HepG2 (cell line): ENCODE data around the gene ITIH1. TPM values are rescaled to one million over a fixed set of nuclear protein-coding genes. Genes with fewer than 3 reads are reported as not detected.

Source experiments
- ARNTL ChIP-seq: sonication (generic); formaldehyde crosslinking; IDR thresholded peaks from 2 replicates; pipeline ENCODE4 v1.4.0; 2020; ENCODE audit warnings: mild to moderate bottlenecking, missing genetic modification reagents
- FOSL1 ChIP-seq: sonication (generic); formaldehyde crosslinking; IDR thresholded peaks from 2 replicates; pipeline ENCODE4 v1.9.0; 2021; ENCODE audit warnings: missing genetic modification reagents, borderline replicate concordance
- FOXP1 ChIP-seq, 2 experiments: fragments of 450-650 bp in 1 of 2; IDR thresholded peaks; 2 replicates each; pipeline ENCODE4 v1.6.1; 2017 to 2018; ENCODE audit warnings: antibody characterized with exemption in 1 of 2
- HDAC1 ChIP-seq: sonication (generic); formaldehyde crosslinking; IDR thresholded peaks from 2 replicates; pipeline ENCODE4 v1.5.1; 2020; ENCODE audit warnings: mild to moderate bottlenecking, missing genetic modification reagents
- ISL2 ChIP-seq: sonication (generic); formaldehyde crosslinking; IDR thresholded peaks from 2 replicates; pipeline ENCODE4 v1.5.0; 2020; ENCODE audit warnings: missing genetic modification reagents
- MED13 ChIP-seq: sonication (generic); formaldehyde crosslinking; IDR thresholded peaks from 2 replicates; pipeline ENCODE4 v1.5.0; 2020; ENCODE audit warnings: missing genetic modification reagents
- MLLT10 ChIP-seq: sonication (generic); formaldehyde crosslinking; IDR thresholded peaks from 2 replicates; pipeline ENCODE4 v1.4.0; 2020; ENCODE audit warnings: missing genetic modification reagents
- NFYB ChIP-seq: sonication (generic); formaldehyde crosslinking; IDR thresholded peaks from 2 replicates; pipeline ENCODE4 v1.4.0; 2020; ENCODE audit warnings: missing genetic modification reagents
- NRL ChIP-seq: sonication (generic); formaldehyde crosslinking; IDR thresholded peaks from 2 replicates; pipeline ENCODE4 v1.5.0; 2020; ENCODE audit warnings: missing genetic modification reagents, mild to moderate bottlenecking, moderate library complexity, borderline replicate concordance
- RARA ChIP-seq: IDR thresholded peaks from 2 replicates; pipeline ENCODE4 v1.6.1; 2016; ENCODE audit warnings: missing genetic modification reagents, missing compliant biosample characterization
- SP2 ChIP-seq: sonication (generic); formaldehyde crosslinking; IDR thresholded peaks from 2 replicates; pipeline ENCODE4 v1.5.1; 2020; ENCODE audit warnings: mild to moderate bottlenecking, missing genetic modification reagents
- TBX2 ChIP-seq: sonication (generic); formaldehyde crosslinking; IDR thresholded peaks from 2 replicates; pipeline ENCODE4 v1.5.0; 2020; ENCODE audit warnings: missing genetic modification reagents, mild to moderate bottlenecking, borderline replicate concordance
- ZMYM3 ChIP-seq: sonication (generic); formaldehyde crosslinking; IDR thresholded peaks from 2 replicates; pipeline ENCODE4 v1.5.1; 2020; ENCODE audit warnings: mild to moderate bottlenecking, missing genetic modification reagents
- ZNF234 ChIP-seq: sonication (generic); formaldehyde crosslinking; conservative IDR thresholded peaks from 2 replicates; pipeline ENCODE4 v1.5.1; 2020; ENCODE audit warnings: mild to moderate bottlenecking, missing genetic modification reagents
- ZNF33B ChIP-seq: sonication (generic); formaldehyde crosslinking; IDR thresholded peaks from 2 replicates; pipeline ENCODE4 v1.5.1; 2020; ENCODE audit warnings: mild to moderate bottlenecking, missing genetic modification reagents
- ZNF549 ChIP-seq: sonication (generic); formaldehyde crosslinking; IDR thresholded peaks from 2 replicates; pipeline ENCODE4 v1.5.0; 2020; ENCODE audit warnings: missing genetic modification reagents
- ZNF746 ChIP-seq: sonication (generic); formaldehyde crosslinking; IDR thresholded peaks from 2 replicates; pipeline ENCODE4 v1.8.0; 2022; ENCODE audit warnings: mild to moderate bottlenecking, missing genetic modification reagents
- ZNF841 ChIP-seq: sonication (generic); formaldehyde crosslinking; IDR thresholded peaks from 2 replicates; pipeline ENCODE4 v1.8.1; 2023; ENCODE audit warnings: missing genetic modification reagents, borderline replicate concordance
- polyA plus RNA-seq, 8 experiments: library from polyadenylated mRNA; depleted of rRNA in 3 of 8; stranded (reverse) in 7 of 8; unstranded in 1 of 8; fragments of >200 nt; fragmentation: Illumina TruSeq in 4 of 8; extraction: Trizol in 4 of 8; gene quantifications; 2 replicates each; pipeline versions ENCODE4 v1.2.1 to v1.2.3, GENCODE V29; 2011 to 2016; ENCODE audit warnings: low read depth in 4 of 8, missing spikeins in 1 of 8, mixed read lengths in 1 of 8; ENCODE audit not compliant: insufficient read depth in 1 of 8
- total RNA-seq, 5 experiments: library from RNA; depleted of rRNA; stranded (reverse); fragments of >200 nt; fragmentation: Illumina TruSeq; extraction: Trizol; gene quantifications; 2 replicates each; pipeline ENCODE4 v1.2.3, GENCODE V29; 2016; ENCODE audit warnings: low read depth in 1 of 5
- TF ChIP-seq, protein P1 (sequence below): sonication (generic); formaldehyde crosslinking; IDR thresholded peaks from 2 replicates; pipeline ENCODE4 v1.4.0; 2020; ENCODE audit warnings: mild to moderate bottlenecking, missing genetic modification reagents
- TF ChIP-seq, protein P2 (sequence below): IDR thresholded peaks from 2 replicates; pipeline ENCODE4 v1.6.1; 2016; ENCODE audit warnings: missing compliant biosample characterization, missing genetic modification reagents, borderline replicate concordance
- TF ChIP-seq, protein P3 (sequence below): sonication (generic); formaldehyde crosslinking; IDR thresholded peaks from 2 replicates; pipeline ENCODE4 v1.4.0; 2020; ENCODE audit warnings: missing genetic modification reagents, borderline replicate concordance

ITIH1 gene
- total and polyA plus RNA-seq, 2 of the 13 experiments (the other 11 are each of a cell fraction or from before 2014, with no cell fraction given): 12.3 to 19.6 TPM

DNA sequence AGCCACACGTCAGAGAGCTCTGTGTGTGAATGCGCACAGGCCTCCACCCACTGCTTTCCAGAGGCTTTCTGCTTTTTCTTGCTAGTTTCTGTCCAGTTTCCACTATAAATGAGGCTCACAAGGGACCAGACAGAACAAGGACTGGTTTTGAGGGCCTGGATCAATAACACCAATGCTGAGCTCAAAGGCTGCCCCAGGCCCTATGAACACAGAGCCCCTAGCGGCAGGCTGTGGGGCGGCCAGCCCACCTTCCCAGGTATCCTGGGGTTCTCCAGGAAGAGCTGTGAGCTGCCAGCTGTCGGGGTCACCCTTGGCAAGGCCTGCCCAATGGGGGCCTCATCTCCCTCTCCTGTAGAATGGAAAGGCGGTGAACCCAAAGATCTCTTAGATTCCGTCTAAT lies 15.0 kb downstream of the ITIH1 start (continued):
- TF ChIP-seq, protein P1, sequence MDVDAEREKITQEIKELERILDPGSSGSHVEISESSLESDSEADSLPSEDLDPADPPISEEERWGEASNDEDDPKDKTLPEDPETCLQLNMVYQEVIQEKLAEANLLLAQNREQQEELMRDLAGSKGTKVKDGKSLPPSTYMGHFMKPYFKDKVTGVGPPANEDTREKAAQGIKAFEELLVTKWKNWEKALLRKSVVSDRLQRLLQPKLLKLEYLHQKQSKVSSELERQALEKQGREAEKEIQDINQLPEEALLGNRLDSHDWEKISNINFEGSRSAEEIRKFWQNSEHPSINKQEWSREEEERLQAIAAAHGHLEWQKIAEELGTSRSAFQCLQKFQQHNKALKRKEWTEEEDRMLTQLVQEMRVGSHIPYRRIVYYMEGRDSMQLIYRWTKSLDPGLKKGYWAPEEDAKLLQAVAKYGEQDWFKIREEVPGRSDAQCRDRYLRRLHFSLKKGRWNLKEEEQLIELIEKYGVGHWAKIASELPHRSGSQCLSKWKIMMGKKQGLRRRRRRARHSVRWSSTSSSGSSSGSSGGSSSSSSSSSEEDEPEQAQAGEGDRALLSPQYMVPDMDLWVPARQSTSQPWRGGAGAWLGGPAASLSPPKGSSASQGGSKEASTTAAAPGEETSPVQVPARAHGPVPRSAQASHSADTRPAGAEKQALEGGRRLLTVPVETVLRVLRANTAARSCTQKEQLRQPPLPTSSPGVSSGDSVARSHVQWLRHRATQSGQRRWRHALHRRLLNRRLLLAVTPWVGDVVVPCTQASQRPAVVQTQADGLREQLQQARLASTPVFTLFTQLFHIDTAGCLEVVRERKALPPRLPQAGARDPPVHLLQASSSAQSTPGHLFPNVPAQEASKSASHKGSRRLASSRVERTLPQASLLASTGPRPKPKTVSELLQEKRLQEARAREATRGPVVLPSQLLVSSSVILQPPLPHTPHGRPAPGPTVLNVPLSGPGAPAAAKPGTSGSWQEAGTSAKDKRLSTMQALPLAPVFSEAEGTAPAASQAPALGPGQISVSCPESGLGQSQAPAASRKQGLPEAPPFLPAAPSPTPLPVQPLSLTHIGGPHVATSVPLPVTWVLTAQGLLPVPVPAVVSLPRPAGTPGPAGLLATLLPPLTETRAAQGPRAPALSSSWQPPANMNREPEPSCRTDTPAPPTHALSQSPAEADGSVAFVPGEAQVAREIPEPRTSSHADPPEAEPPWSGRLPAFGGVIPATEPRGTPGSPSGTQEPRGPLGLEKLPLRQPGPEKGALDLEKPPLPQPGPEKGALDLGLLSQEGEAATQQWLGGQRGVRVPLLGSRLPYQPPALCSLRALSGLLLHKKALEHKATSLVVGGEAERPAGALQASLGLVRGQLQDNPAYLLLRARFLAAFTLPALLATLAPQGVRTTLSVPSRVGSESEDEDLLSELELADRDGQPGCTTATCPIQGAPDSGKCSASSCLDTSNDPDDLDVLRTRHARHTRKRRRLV (CRISPR knock-in tag): no peak
- TF ChIP-seq NRL (CRISPR knock-in tag) (no peak), MED13 (CRISPR knock-in tag) (no peak), ZNF33B (CRISPR knock-in tag) (no peak), ZMYM3 (CRISPR knock-in tag) (no peak), ZNF549 (CRISPR knock-in tag) (no peak), ISL2 (CRISPR knock-in tag) (no peak), RARA (0 out of 2 replicates have a peak, but pooled peaks have one; percentile 19), ZNF234 (CRISPR knock-in tag) (no peak), FOSL1 (CRISPR knock-in tag) (no peak), NFYB (CRISPR knock-in tag) (no peak), TBX2 (CRISPR knock-in tag) (no peak), ZNF746 (CRISPR knock-in tag) (no peak), MLLT10 (no peak), SP2 (CRISPR knock-in tag) (no peak), FOXP1 (IDR thresholded peaks at IDR 0.05) (no peak), FOXP1 (CRISPR knock-in tag; IDR thresholded peaks at IDR 0.05) (no peak), ZNF841 (no peak), ARNTL (CRISPR knock-in tag) (peak; percentile 20; the same call in 1 of the 2 replicates), HDAC1 (CRISPR knock-in tag) (0 out of 2 replicates have a peak, but pooled peaks have one; percentile 26)
- TF ChIP-seq, protein P2, sequence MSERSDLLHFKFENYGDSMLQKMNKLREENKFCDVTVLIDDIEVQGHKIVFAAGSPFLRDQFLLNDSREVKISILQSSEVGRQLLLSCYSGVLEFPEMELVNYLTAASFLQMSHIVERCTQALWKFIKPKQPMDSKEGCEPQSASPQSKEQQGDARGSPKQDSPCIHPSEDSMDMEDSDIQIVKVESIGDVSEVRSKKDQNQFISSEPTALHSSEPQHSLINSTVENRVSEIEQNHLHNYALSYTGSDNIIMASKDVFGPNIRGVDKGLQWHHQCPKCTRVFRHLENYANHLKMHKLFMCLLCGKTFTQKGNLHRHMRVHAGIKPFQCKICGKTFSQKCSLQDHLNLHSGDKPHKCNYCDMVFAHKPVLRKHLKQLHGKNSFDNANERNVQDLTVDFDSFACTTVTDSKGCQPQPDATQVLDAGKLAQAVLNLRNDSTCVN (CRISPR knock-in tag): no peak
- TF ChIP-seq, protein P3, sequence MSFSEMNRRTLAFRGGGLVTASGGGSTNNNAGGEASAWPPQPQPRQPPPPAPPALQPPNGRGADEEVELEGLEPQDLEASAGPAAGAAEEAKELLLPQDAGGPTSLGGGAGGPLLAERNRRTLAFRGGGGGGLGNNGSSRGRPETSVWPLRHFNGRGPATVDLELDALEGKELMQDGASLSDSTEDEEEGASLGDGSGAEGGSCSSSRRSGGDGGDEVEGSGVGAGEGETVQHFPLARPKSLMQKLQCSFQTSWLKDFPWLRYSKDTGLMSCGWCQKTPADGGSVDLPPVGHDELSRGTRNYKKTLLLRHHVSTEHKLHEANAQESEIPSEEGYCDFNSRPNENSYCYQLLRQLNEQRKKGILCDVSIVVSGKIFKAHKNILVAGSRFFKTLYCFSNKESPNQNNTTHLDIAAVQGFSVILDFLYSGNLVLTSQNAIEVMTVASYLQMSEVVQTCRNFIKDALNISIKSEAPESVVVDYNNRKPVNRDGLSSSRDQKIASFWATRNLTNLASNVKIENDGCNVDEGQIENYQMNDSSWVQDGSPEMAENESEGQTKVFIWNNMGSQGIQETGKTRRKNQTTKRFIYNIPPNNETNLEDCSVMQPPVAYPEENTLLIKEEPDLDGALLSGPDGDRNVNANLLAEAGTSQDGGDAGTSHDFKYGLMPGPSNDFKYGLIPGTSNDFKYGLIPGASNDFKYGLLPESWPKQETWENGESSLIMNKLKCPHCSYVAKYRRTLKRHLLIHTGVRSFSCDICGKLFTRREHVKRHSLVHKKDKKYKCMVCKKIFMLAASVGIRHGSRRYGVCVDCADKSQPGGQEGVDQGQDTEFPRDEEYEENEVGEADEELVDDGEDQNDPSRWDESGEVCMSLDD (CRISPR knock-in tag): peak; percentile 74; the same call in 1 of the 2 replicates
